Hepatocyte (in vitro differentiated cells): ENCODE measurements around the gene CTDSP2. TPM values are rescaled to one million over a fixed set of nuclear protein-coding genes. Genes with fewer than 3 reads are reported as not detected.

Experiments
- DNase-seq: peaks from one replicate; pipeline ENCODE4 v3.0.0-alpha.2; 2016; ENCODE audit warnings: low spot score
- H2AFZ ChIP-seq: fragments of 200-600 bp; sonication (generic); 2 replicates; pipeline ENCODE4 v1.6.0; 2016; ENCODE audit warnings: antibody characterized with exemption, mild to moderate bottlenecking
- H3K27ac ChIP-seq: fragments of 200-600 bp; sonication (generic); 2 replicates; pipeline ENCODE4 v1.5.1; 2016; ENCODE audit warnings: mild to moderate bottlenecking
- H3K27me3 ChIP-seq: fragments of 200-600 bp; sonication (generic); 2 replicates; pipeline ENCODE4 v1.6.1; 2016
- H3K36me3 ChIP-seq: fragments of 200-600 bp; sonication (generic); replicated peaks from 2 replicates; pipeline ENCODE4 v1.5.1; 2016; ENCODE audit warnings: low read depth; ENCODE audit not compliant: insufficient read depth
- H3K4me1 ChIP-seq: fragments of 200-600 bp; sonication (generic); 2 replicates; pipeline ENCODE4 v1.5.1; 2016; ENCODE audit warnings: mild to moderate bottlenecking, moderate library complexity; ENCODE audit not compliant: insufficient read depth
- H3K4me2 ChIP-seq: fragments of 200-600 bp; sonication (generic); 2 replicates; pipeline ENCODE4 v1.6.0; 2016
- H3K4me3 ChIP-seq: fragments of 200-600 bp; sonication (generic); 2 replicates; pipeline ENCODE4 v1.5.1; 2016; ENCODE audit warnings: mild to moderate bottlenecking
- H3K79me2 ChIP-seq: fragments of 200-600 bp; sonication (generic); 2 replicates; pipeline ENCODE4 v1.6.0; 2017; ENCODE audit warnings: mild to moderate bottlenecking
- H3K9me2 ChIP-seq: fragments of 200-600 bp; sonication (generic); replicated peaks from 2 replicates; pipeline ENCODE4 v1.6.0; 2017; ENCODE audit warnings: mild to moderate bottlenecking; ENCODE audit not compliant: insufficient read depth
- H3K9me3 ChIP-seq: fragments of 200-600 bp; sonication (generic); 2 replicates; pipeline ENCODE4 v1.5.1; 2016; ENCODE audit warnings: low read depth, mild to moderate bottlenecking
- H4K20me1 ChIP-seq: fragments of 200-600 bp; sonication (generic); 2 replicates; pipeline ENCODE4 v1.6.0; 2016; ENCODE audit warnings: mild to moderate bottlenecking; ENCODE audit not compliant: insufficient read depth, poor library complexity, severe bottlenecking
- CTCF ChIP-seq: fragments of 200-600 bp; sonication (generic); IDR thresholded peaks from 2 replicates; pipeline ENCODE4 v1.5.1; 2016; ENCODE audit warnings: antibody characterized with exemption, mild to moderate bottlenecking; ENCODE audit not compliant: poor library complexity
- EZH2 ChIP-seq: fragments of 200-600 bp; sonication (generic); IDR thresholded peaks from 2 replicates; pipeline ENCODE4 v1.6.1; 2016; ENCODE audit warnings: antibody characterized with exemption, mild to moderate bottlenecking, borderline replicate concordance
- EZH2phosphoT487 ChIP-seq: fragments of 200-600 bp; sonication (generic); IDR thresholded peaks from one replicate; pipeline ENCODE4 v1.6.1; 2018; ENCODE audit warnings: antibody characterized with exemption, mild to moderate bottlenecking, low read depth, moderate library complexity; ENCODE audit not compliant: unreplicated experiment, severe bottlenecking
- WGBS: methylation state at CpG from one replicate; pipeline ENCODE4 v1.1.6; 2016; ENCODE audit warnings: low lambda C conversion rate; ENCODE audit errors: missing lambda C conversion rate; 5-methylcytosine and 5-hydroxymethylcytosine counted together
- polyA plus RNA-seq: library from polyadenylated mRNA; unstranded; fragments of >200 nt; fragmentation: Nextera tagmentation; extraction: Ambion mirVana; gene quantifications from 2 replicates; pipeline ENCODE4 v1.2.1, GENCODE V29; 2016
- total RNA-seq: library from RNA; depleted of rRNA; stranded (reverse); fragments of >200 nt; gene quantifications from 2 replicates; pipeline ENCODE4 v1.2.3, GENCODE V29; 2014

The CTDSP2 gene
- total and polyA plus RNA-seq, 2 experiments from 2014 or later, result 75.9 to 96.8 TPM

GRCh38 chr12:57885207-57885606 lies 38.7 kb upstream of the CTDSP2 start:
- Histone ChIP-seq H3K36me3 (no peaks in the 10 kb centered on the region), H3K4me1 (peaks cover 18% of the 10 kb centered on the region), H3K27ac (no peak overlapping the region), H3K4me2 (no peak overlapping the region), H3K9me3 (no peaks in the 10 kb centered on the region), H3K79me2 (no peaks in the 10 kb centered on the region), H2AFZ (no peak overlapping the region), H3K27me3 (no peaks in the 10 kb centered on the region), H4K20me1 (no peaks in the 10 kb centered on the region), H3K9me2 (no peaks in the 10 kb centered on the region), H3K4me3 (no peak overlapping the region)
- 96% methylated on average over 6 of the region's 6 CpGs for WGBS
- no peak for DNase-seq
- TF ChIP-seq EZH2 (no peak), CTCF (no peak), EZH2phosphoT487 (no peak)

- TF ChIP-seq EZH2phosphoT487 (no peak), EZH2 (no peak), CTCF (no peak)
- no peaks in the 10 kb centered on the region for H3K9me2 ChIP-seq
- no peak for DNase-seq
- H3K4me3 ChIP-seq, result no peak overlapping the region
- H3K36me3 ChIP-seq, result no peaks in the 10 kb centered on the region
- H4K20me1 ChIP-seq, result no peaks in the 10 kb centered on the region
- no peak overlapping the region for H2AFZ ChIP-seq
- H3K4me2 ChIP-seq, result no peak overlapping the region
- no peak overlapping the region for H3K27ac ChIP-seq
- H3K9me3 ChIP-seq, result no peaks in the 10 kb centered on the region
- no peaks in the 10 kb centered on the region for H3K79me2 ChIP-seq
- H3K27me3 ChIP-seq, result no peaks in the 10 kb centered on the region
- peaks cover 11% of the 10 kb centered on the region for H3K4me1 ChIP-seq
Measured at GRCh38 chr12:57883700-57884099, 37.2 kb upstream of the CTDSP2 start.

- H3K4me3 ChIP-seq, result no peak overlapping the region
- no peaks in the 10 kb centered on the region for H4K20me1 ChIP-seq
- H3K79me2 ChIP-seq, result no peaks in the 10 kb centered on the region
- no peak for TF ChIP-seq EZH2
- TF ChIP-seq CTCF, result no peak
- no peak for TF ChIP-seq EZH2phosphoT487
- H3K27ac ChIP-seq, result no peak overlapping the region
- no peaks in the 10 kb centered on the region for H3K9me2 ChIP-seq
- DNase-seq, result no peak
- no peaks in the 10 kb centered on the region for H3K27me3 ChIP-seq
- no peaks in the 10 kb centered on the region for H3K9me3 ChIP-seq
- H3K36me3 ChIP-seq, result no peaks in the 10 kb centered on the region
- H3K4me2 ChIP-seq, result no peak overlapping the region
- peaks cover 4% of the 10 kb centered on the region for H3K4me1 ChIP-seq
- no peak overlapping the region for H2AFZ ChIP-seq
- whole genome bisulfite sequencing, result 100% methylated on average over 1 of the region's 1 CpG
Measured at GRCh38 chr12:57883057-57883456, 36.5 kb upstream of the CTDSP2 start.

GRCh38 chr12:57882575-57882974 lies 36.0 kb upstream of the CTDSP2 start:
- no peaks in the 10 kb centered on the region for H3K9me2 ChIP-seq
- no peaks in the 10 kb centered on the region for H3K9me3 ChIP-seq
- H3K4me2 ChIP-seq, result no peak overlapping the region
- H3K4me1 ChIP-seq, result no peaks in the 10 kb centered on the region
- no peaks in the 10 kb centered on the region for H3K79me2 ChIP-seq
- no peak overlapping the region for H3K4me3 ChIP-seq
- no peaks in the 10 kb centered on the region for H4K20me1 ChIP-seq
- no peak overlapping the region for H3K27ac ChIP-seq
- H2AFZ ChIP-seq, result no peak overlapping the region
- no peaks in the 10 kb centered on the region for H3K27me3 ChIP-seq
- TF ChIP-seq EZH2phosphoT487, result no peak
- no peak for TF ChIP-seq CTCF
- no peak for TF ChIP-seq EZH2
- H3K36me3 ChIP-seq, result no peaks in the 10 kb centered on the region
- no peak for DNase-seq
